Umbilical cord (tissue), 2 donors: ENCODE measurements around the gene EIF1AD. TPM values are rescaled to one million over a fixed set of nuclear protein-coding genes. Genes with fewer than 3 reads are reported as not detected.

Source experiments
- DNase-seq: peaks from one replicate; pipeline ENCODE4 v3.0.0-alpha.2; 2015; ENCODE audit warnings: low spot score
- total RNA-seq: library from RNA; depleted of rRNA; stranded (reverse); fragments of >200 nt; gene quantifications from one replicate; pipeline ENCODE4 v1.2.3, GENCODE V29; 2014; ENCODE audit warnings: low replicate concordance; ENCODE audit not compliant: insufficient read depth

The EIF1AD gene
- total RNA-seq, 1 donor from 2014 or later = 16.1 TPM

GRCh38 chr11:66004186-66004585, 2.2 kb upstream of the EIF1AD start:
- DNase-seq = no peak

GRCh38 chr11:66003291-66003690, 1.3 kb upstream of the EIF1AD start:
- DNase-seq = no peak

GRCh38 chr11:66002648-66003225, 780 bp upstream of the EIF1AD start:
- DNase-seq = no peak

GRCh38 chr11:65997286-65997685, 4.7 kb downstream of the EIF1AD start:
- DNase-seq = no peak

DNA sequence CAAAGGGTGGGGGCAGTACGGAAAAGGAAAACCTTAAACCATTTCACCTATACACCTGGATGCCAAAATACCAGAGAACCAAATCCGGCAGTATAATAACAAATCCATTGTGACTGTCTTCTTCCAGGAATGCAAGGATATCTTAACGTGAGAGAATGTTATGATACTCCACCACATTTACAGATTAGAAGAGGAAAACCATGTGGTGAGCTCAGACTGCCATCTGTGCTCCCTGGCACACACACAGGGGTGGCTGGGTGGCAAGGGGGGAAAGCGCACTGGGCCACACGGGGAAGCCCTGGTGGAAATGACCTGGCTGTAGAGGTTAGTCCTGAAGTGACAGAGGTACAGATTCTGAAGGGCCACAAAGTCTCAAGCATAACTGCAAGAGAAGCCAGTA, 9.9 kb downstream of the EIF1AD start:
- no peak for DNase-seq

DNA sequence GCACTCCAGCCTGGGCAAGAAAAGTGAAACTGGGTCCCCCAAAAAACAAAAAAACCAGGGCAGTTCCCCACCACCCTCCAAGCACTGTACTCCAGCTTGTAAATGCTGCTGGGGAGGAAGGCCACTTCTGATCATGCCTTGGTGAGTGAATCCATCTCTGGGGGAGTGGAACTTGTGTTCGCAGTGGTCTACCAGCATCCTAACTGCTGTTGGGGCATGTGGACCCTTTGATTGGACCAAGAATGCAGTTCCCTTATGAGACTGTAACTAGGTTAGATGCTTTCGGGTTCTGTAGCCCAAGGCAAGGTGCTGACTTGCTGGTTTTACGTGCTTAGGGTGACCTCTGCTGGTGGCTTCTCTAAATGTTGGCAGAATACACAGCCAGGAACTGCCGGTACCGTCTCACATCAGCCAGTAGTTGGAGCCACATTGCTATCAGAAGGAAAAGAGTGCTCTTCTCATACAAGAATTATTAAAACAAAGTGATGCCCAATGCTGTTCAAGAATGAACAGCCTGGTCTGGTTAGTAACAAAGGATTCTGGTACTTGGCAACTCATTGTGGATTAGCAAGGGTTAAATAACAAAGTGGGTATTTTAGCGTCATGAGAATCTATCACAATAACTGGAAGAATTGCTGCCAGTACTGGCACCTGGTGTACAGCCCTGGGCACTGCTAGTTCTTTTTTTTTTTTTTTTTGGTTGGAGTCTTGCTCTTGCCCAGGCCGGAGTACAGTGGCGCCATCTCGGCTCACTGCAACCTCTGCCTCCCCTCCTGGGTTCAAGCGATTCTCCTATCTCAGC, 13.0 kb downstream of the EIF1AD start:
- peak; percentile 97 for DNase-seq

DNA sequence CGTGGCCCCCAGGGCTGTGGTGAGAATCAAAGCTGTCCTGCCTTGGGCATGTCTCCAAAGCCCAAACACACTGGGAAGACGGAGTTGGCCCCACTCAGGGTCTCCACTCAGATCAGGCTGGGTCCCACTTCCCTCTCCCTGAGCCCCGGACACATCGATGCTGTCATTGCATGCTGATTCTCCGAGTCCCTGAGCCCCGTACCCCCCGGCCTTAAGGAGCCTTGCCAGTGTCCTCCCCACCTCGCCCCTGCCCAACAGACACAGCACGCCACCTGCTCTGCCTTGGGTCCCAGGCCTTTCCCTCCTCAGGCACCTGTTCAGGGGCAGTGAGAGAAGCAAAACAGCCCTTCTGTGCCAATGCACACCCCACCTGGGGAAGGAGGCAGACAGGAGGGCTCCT, 14.6 kb downstream of the EIF1AD start:
- DNase-seq = no peak

GRCh38 chr11:65983589-65983987, 18.4 kb downstream of the EIF1AD start:
- no peak for DNase-seq

GRCh38 chr11:65982824-65983588, 19.0 kb downstream of the EIF1AD start:
- no peak for DNase-seq

- DNase-seq = no peak
Measured at GRCh38 chr11:65981972-65982823, 19.8 kb downstream of the EIF1AD start.

- DNase-seq = no peak
Measured at GRCh38 chr11:65981101-65981740, 20.7 kb downstream of the EIF1AD start.

DNA sequence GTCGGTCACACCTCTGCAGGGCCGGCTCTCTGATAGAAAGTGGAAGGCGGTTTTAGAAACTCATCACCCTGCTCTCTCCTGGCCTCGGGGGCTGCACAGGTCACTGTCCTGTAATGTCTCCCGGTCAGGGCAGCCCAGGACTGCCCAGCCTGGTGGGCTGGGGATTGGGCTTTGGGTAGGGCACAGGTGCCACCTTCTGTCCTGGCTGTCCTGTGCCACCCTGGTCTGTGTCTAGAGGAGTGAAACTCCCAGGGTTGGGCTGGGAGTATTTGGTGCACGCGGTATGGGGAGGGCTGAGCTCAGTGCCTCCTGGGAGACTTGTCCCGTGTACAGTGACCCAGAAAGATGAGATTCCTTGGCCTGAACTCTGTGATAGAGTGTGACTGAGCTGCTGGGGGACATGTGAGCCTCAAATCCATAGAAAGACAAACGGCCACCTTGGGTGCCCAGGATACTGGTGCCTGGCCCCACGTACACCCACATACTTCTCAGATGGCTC, 22.6 kb downstream of the EIF1AD start:
- DNase-seq = no peak

DNA sequence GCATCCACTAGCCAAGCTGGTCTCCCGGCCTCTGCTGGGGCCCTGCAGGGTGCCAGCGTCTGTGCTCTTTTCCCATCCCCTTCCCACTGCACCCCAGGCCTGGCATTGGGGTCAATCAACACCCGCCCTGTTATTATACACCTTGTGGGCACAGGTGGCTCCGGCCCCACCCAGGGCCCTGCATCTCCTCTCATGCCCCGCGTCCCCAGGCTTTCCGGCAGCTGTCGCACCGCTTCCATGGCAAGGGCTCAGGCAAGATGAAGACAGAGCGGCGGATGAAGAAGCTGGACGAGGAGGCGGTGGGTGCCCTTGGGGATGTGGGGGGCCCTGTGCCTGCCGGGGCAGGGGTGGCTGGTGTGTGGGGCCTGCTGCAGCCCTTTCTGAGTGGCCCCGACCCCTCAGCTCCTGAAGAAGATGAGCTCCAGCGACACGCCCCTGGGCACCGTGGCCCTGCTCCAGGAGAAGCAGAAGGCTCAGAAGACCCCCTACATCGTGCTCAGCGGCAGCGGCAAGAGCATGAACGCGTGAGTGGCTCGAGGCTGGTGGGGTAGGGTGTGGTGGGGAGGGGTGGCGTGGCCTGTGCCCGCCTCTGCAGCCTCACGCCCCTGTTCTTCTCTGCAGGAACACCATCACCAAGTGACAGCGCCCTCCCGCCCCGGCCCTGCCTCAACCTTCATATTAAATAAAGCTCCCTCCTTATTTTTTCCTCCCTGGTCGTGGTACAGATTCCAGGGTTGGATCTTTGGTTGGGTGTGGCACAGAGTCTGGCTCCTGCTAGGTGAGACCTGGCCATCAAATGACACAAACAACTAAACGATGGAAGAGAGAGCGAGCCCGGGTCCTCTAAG, 23.3 kb downstream of the EIF1AD start:
- no peak for DNase-seq

- no peak for DNase-seq
Measured at GRCh38 chr11:65977621-65978390, 24.2 kb downstream of the EIF1AD start.

- DNase-seq = no peak
Measured at GRCh38 chr11:65976216-65977176, 25.5 kb downstream of the EIF1AD start.

- no peak for DNase-seq
Measured at GRCh38 chr11:65975771-65976170, 26.2 kb downstream of the EIF1AD start.

GRCh38 chr11:65973439-65974110, 28.4 kb downstream of the EIF1AD start:
- DNase-seq = no peak
